Loucy (cell line): ENCODE results near the gene MYO9A.

ENCODE experiments used
- EZH2phosphoT487 ChIP-seq: fragments of 200-600 bp; IDR thresholded peaks from 2 replicates; pipeline ENCODE4 v1.6.1; 2018; ENCODE audit warnings: antibody characterized with exemption, mild to moderate bottlenecking, moderate library complexity, borderline replicate concordance
- TF ChIP-seq, protein P1 (sequence below): fragments of 200-600 bp; sonication (generic); conservative IDR thresholded peaks from 2 replicates; pipeline ENCODE4 v1.5.1; 2014; ENCODE audit warnings: mild to moderate bottlenecking, antibody characterized with exemption, low read length

DNA sequence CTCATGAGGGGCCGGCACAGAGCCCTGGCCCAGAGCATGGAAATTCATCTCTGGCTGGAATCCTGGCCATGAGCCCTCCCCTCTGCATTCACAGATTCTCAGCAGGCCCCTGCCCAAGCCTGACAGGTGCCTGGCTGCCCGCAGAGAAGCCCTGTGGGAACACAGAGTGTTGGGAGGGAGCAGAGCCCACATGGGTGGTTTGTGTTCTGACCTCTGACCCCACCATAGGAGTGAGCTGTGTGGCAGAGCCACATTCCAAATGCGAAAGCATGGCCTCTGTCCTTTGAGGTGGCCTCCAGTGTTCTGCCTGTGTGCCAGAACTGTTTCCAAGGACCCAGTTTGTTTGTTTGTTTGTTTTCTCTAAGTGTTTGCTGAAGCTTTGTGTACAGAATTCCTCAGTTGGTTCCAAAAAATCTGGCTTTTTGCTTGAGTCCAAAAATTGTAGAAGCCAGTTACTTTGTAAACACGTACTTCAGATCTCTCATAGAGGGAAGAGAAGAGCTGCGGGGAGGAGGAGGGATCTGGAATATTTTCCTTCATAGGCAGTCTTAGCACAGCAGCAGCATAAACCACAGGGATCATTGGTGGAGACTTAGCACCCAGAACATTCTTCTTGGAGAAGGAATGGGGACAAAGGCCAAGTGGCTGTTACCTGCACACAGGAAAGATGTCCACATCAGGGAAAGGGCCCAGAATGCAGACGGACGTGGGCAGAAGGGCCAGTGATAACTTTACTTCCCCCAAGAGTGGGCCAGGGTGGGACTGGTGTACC is 43.6 kb upstream of the MYO9A start:
- TF ChIP-seq, protein P1, sequence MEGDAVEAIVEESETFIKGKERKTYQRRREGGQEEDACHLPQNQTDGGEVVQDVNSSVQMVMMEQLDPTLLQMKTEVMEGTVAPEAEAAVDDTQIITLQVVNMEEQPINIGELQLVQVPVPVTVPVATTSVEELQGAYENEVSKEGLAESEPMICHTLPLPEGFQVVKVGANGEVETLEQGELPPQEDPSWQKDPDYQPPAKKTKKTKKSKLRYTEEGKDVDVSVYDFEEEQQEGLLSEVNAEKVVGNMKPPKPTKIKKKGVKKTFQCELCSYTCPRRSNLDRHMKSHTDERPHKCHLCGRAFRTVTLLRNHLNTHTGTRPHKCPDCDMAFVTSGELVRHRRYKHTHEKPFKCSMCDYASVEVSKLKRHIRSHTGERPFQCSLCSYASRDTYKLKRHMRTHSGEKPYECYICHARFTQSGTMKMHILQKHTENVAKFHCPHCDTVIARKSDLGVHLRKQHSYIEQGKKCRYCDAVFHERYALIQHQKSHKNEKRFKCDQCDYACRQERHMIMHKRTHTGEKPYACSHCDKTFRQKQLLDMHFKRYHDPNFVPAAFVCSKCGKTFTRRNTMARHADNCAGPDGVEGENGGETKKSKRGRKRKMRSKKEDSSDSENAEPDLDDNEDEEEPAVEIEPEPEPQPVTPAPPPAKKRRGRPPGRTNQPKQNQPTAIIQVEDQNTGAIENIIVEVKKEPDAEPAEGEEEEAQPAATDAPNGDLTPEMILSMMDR, result no peak
- TF ChIP-seq EZH2phosphoT487, result no peak
